Thoracic aorta (tissue), 2 donors: ENCODE data around the gene USP10. TPM values are rescaled to one million over a fixed set of nuclear protein-coding genes. Genes with fewer than 3 reads are reported as not detected.
"Not testable (repeated sequence)": the region's sequence is repeated elsewhere in the genome, so short reads cannot be mapped to it uniquely, and the experiment has no call there.

Source experiments
- ATAC-seq: fragments of 150-250 bp; one replicate; pipeline ENCODE4 v1.8.0; 2017; ENCODE audit warnings: low read depth; ENCODE audit not compliant: insufficient number of reproducible peaks, low FRiP score
- DNase-seq: peaks from one replicate; pipeline ENCODE4 v3.0.0-alpha.2; 2020; ENCODE audit warnings: low spot score
- H3K27ac ChIP-seq, 2 donors: fragments of 200-600 bp; sonication (generic); 1 replicate in 1 of 2; 2 replicates in 1 of 2; pipeline ENCODE4 v1.5.1; 2016; ENCODE audit warnings: mild to moderate bottlenecking in 2 of 2, moderate library complexity in 2 of 2
- H3K27me3 ChIP-seq: fragments of 200-600 bp; sonication (generic); replicated peaks from 2 replicates; pipeline ENCODE4 v1.6.0; 2016; ENCODE audit warnings: mild to moderate bottlenecking; ENCODE audit not compliant: insufficient read depth
- H3K36me3 ChIP-seq: fragments of 200-600 bp; sonication (generic); one replicate; pipeline ENCODE4 v1.5.1; 2016
- H3K4me1 ChIP-seq, 2 donors: fragments of 200-600 bp; sonication (generic); 1 replicate in 1 of 2; 2 replicates in 1 of 2; pipeline versions ENCODE4 v1.5.1 to v1.6.0; 2016; ENCODE audit warnings: low read depth in 2 of 2, mild to moderate bottlenecking in 1 of 2; ENCODE audit not compliant: control insufficient read depth in 1 of 2
- H3K4me3 ChIP-seq: fragments of 200-600 bp; sonication (generic); 2 replicates; pipeline ENCODE4 v1.5.1; 2016; ENCODE audit warnings: mild to moderate bottlenecking
- H3K9me3 ChIP-seq: fragments of 200-600 bp; sonication (generic); 2 replicates; pipeline ENCODE4 v1.5.1; 2016
- CTCF ChIP-seq: fragments of 200-600 bp; sonication (generic); IDR thresholded peaks from one replicate; pipeline ENCODE4 v1.5.1; 2019; ENCODE audit warnings: antibody characterized with exemption
- total RNA-seq, 2 donors: library from RNA; depleted of rRNA; stranded (reverse); fragments of >200 nt; gene quantifications; one replicate each; pipeline versions ENCODE4 v1.1.0 to v1.2.3, GENCODE V29; 2016

The USP10 gene
- total RNA-seq, 2 donors from 2014 or later, result 36.7 to 85.2 TPM

GRCh38 chr16:84746875-84747274 lies 47.1 kb downstream of the USP10 start:
- H3K9me3 ChIP-seq, result no peaks in the 10 kb centered on the region
- H3K4me1 ChIP-seq, result peaks cover 0 to under 1% of the 10 kb centered on the region in 2 donors
- ATAC-seq (no peak), DNase-seq (no peak)
- TF ChIP-seq CTCF, result peak; percentile 7
- H3K36me3 ChIP-seq, result no peaks in the 10 kb centered on the region
- no peaks in the 10 kb centered on the region for H3K27me3 ChIP-seq
- no peak overlapping the region for H3K27ac ChIP-seq
- H3K4me3 ChIP-seq, result no peak overlapping the region

GRCh38 chr16:84748247-84748646 lies 48.4 kb downstream of the USP10 start:
- H3K36me3 ChIP-seq, DNase-seq, H3K4me3 ChIP-seq, H3K9me3 ChIP-seq, ATAC-seq, H3K27ac ChIP-seq, H3K27me3 ChIP-seq, H3K4me1 ChIP-seq: not testable (repeated sequence)

- Histone ChIP-seq H3K4me1 (peaks cover 0 to 5% of the 10 kb centered on the region in 2 donors), H3K27ac (no peak overlapping the region), H3K36me3 (no peaks in the 10 kb centered on the region), H3K27me3 (no peaks in the 10 kb centered on the region), H3K4me3 (no peak overlapping the region), H3K9me3 (no peaks in the 10 kb centered on the region)
- no peak for DNase-seq
- TF ChIP-seq CTCF, result no peak
- ATAC-seq, result no peak
Observed at GRCh38 chr16:84749072-84749471, 49.3 kb downstream of the USP10 start.

- no peak overlapping the region for H3K27ac ChIP-seq
Observed at GRCh38 chr16:84749815-84750214, 50.0 kb downstream of the USP10 start.

GRCh38 chr16:84750575-84750974 lies 50.8 kb downstream of the USP10 start:
- TF ChIP-seq CTCF, result no peak
- Histone ChIP-seq H3K9me3 (no peaks in the 10 kb centered on the region), H3K27me3 (no peaks in the 10 kb centered on the region), H3K36me3 (no peaks in the 10 kb centered on the region), H3K4me3 (no peak overlapping the region), H3K4me1 (peaks cover 0 to 13% of the 10 kb centered on the region in 2 donors), H3K27ac (no peak overlapping the region)
- ATAC-seq, result no peak
- DNase-seq, result no peak

More at GRCh38 chr16:84749815-84750214, 50.0 kb downstream of the USP10 start:
- Histone ChIP-seq H3K27me3 (no peaks in the 10 kb centered on the region), H3K9me3 (no peaks in the 10 kb centered on the region), H3K4me3 (no peak overlapping the region), H3K4me1 (peaks cover 0 to 12% of the 10 kb centered on the region in 2 donors), H3K36me3 (no peaks in the 10 kb centered on the region)
- ATAC-seq (no peak), DNase-seq (no peak)
- no peak for TF ChIP-seq CTCF

GRCh38 chr16:84751241-84751640 lies 51.4 kb downstream of the USP10 start:
- no peak for ATAC-seq
- H3K36me3 ChIP-seq, result no peaks in the 10 kb centered on the region
- TF ChIP-seq CTCF, result no peak
- H3K27ac ChIP-seq, result no peak overlapping the region
- DNase-seq, result no peak
- no peak overlapping the region for H3K4me3 ChIP-seq
- peaks cover 0 to 13% of the 10 kb centered on the region in 2 donors for H3K4me1 ChIP-seq
- H3K27me3 ChIP-seq, result no peaks in the 10 kb centered on the region
- H3K9me3 ChIP-seq, result no peaks in the 10 kb centered on the region
